CD8-positive, alpha-beta memory T cell (primary cell): Measurements from ENCODE around the gene SOX4. TPM values are rescaled to one million over a fixed set of nuclear protein-coding genes. Genes with fewer than 3 reads are reported as not detected.

Experiments used
- CTCF ChIA-PET: fragments of 350-600 bp; sonication (Branson Sonifier 250); formaldehyde crosslinking; loops from one replicate; lab custom pipeline; 2021; ENCODE audit warnings: antibody characterized with exemption; lab: Charles Lee
- POLR2A ChIA-PET: fragments of 350-600 bp; sonication (Branson Sonifier 250); formaldehyde crosslinking; loops from one replicate; lab custom pipeline; 2021; ENCODE audit warnings: antibody characterized with exemption; lab: Charles Lee
- DNase-seq, 5 donors: peaks; one replicate each; pipeline versions ENCODE4 v3.0.0 to v3.0.0-alpha.2; 2020 to 2022; ENCODE audit warnings: mixed read lengths in 1 of 5
- H3K27ac ChIP-seq: one replicate; pipeline ENCODE4 v1.7.0; 2013; ENCODE audit warnings: low read depth, mild to moderate bottlenecking, low read length, moderate library complexity
- H3K27me3 ChIP-seq: 2 replicates; pipeline ENCODE4 v1.7.0; 2013; ENCODE audit warnings: low read length, mild to moderate bottlenecking; ENCODE audit not compliant: insufficient read depth, poor library complexity, severe bottlenecking
- H3K36me3 ChIP-seq: 2 replicates; pipeline ENCODE4 v1.7.0; 2013; ENCODE audit warnings: mild to moderate bottlenecking, low read length, moderate library complexity; ENCODE audit not compliant: insufficient read depth
- H3K4me1 ChIP-seq: 2 replicates; pipeline ENCODE4 v1.7.0; 2013; ENCODE audit warnings: mild to moderate bottlenecking, low read length, moderate library complexity; ENCODE audit not compliant: insufficient read depth
- H3K4me3 ChIP-seq: 2 replicates; pipeline ENCODE4 v1.7.0; 2013; ENCODE audit warnings: mild to moderate bottlenecking, low read length
- H3K9me3 ChIP-seq: 2 replicates; pipeline ENCODE4 v1.7.0; 2013; ENCODE audit warnings: mild to moderate bottlenecking, low read length
- H3K27ac Mint-ChIP-seq, 8 donors: one replicate each; pipeline ENCODE4 v1.8.0; 2020 to 2021; ENCODE audit warnings: mixed read lengths in 8 of 8, mild to moderate bottlenecking in 6 of 8, inconsistent platforms in 3 of 8, moderate library complexity in 3 of 8
- H3K27me3 Mint-ChIP-seq, 2 donors: one replicate each; pipeline ENCODE4 v1.8.0; 2020 to 2021; ENCODE audit warnings: mixed read lengths in 2 of 2, mild to moderate bottlenecking in 1 of 2, moderate library complexity in 1 of 2
- H3K36me3 Mint-ChIP-seq, 3 donors: one replicate each; pipeline ENCODE4 v1.8.0; 2020 to 2021; ENCODE audit warnings: mixed read lengths in 3 of 3, inconsistent platforms in 1 of 3, mild to moderate bottlenecking in 1 of 3
- H3K4me1 Mint-ChIP-seq, 3 donors: one replicate each; pipeline ENCODE4 v1.8.0; 2020 to 2021; ENCODE audit warnings: mixed read lengths in 3 of 3, inconsistent platforms in 1 of 3, mild to moderate bottlenecking in 1 of 3
- H3K4me3 Mint-ChIP-seq, 7 donors: one replicate each; pipeline ENCODE4 v1.8.0; 2020 to 2021; ENCODE audit warnings: mixed read lengths in 7 of 7, mild to moderate bottlenecking in 6 of 7, moderate library complexity in 4 of 7, inconsistent platforms in 2 of 7
- H3K9me3 Mint-ChIP-seq, 5 donors: one replicate each; pipeline ENCODE4 v1.8.0; 2020 to 2022; ENCODE audit warnings: mixed read lengths in 5 of 5, mild to moderate bottlenecking in 3 of 5, moderate library complexity in 2 of 5, inconsistent platforms in 1 of 5
- polyA plus RNA-seq: library from polyadenylated mRNA; unstranded; fragments of 300-500 nt; fragmentation: Illumina TruSeq; gene quantifications from one replicate; pipeline ENCODE4 v1.2.3, GENCODE V29; 2021
- total RNA-seq, 2 experiments: library from RNA; stranded (reverse); gene quantifications; one replicate each; pipeline ENCODE4 v1.2.3, GENCODE V29; 2021

Gene SOX4
- total and polyA plus RNA-seq, 3 experiments from 2014 or later = 0.37 to 0.66 (median 0.60) TPM

- no peak overlapping the region for H3K27ac ChIP-seq
- no peaks in the 10 kb centered on the region for H3K9me3 ChIP-seq
- no peak for DNase-seq
- H3K4me3 Mint-ChIP-seq = no peak overlapping the region
- POLR2A ChIA-PET = no interaction called here
- H3K4me3 ChIP-seq = no peak overlapping the region
- H3K27ac Mint-ChIP-seq = no peak overlapping the region
- H3K27me3 ChIP-seq = peaks cover 40% of the 10 kb centered on the region
- CTCF ChIA-PET = interaction anchor here (1.2 to 3.0 kb wide), 3 partner anchors 10 to 1036 kb away, joined by 3 to 15 read pairs (median 7); no protein-coding TSS in a partner anchor
- H3K4me1 ChIP-seq = peaks cover 19% of the 10 kb centered on the region
- H3K27me3 Mint-ChIP-seq = peaks cover 22 to 56% of the 10 kb centered on the region in 2 donors
- peaks cover 18 to 23% (median 20%) of the 10 kb centered on the region in 3 donors for H3K4me1 Mint-ChIP-seq
- H3K36me3 Mint-ChIP-seq = peaks cover 0 to 2% (median 0%) of the 10 kb centered on the region in 3 donors
- H3K9me3 Mint-ChIP-seq = peaks cover 0 to 16% (median 2%) of the 10 kb centered on the region in 5 donors
- no peaks in the 10 kb centered on the region for H3K36me3 ChIP-seq
Measured at GRCh38 chr6:21599051-21599696, 5.6 kb downstream of the SOX4 start.

- H3K36me3 ChIP-seq = no peaks in the 10 kb centered on the region
- DNase-seq = no peak
- peaks cover 9% of the 10 kb centered on the region for H3K4me1 ChIP-seq
- no peak overlapping the region for H3K4me3 ChIP-seq
- peaks cover 8 to 9% (median 8%) of the 10 kb centered on the region in 3 donors for H3K4me1 Mint-ChIP-seq
- H3K36me3 Mint-ChIP-seq = no peaks in the 10 kb centered on the region
- ChIA-PET POLR2A (no interaction called here), CTCF (interaction anchor here (3.0 kb wide), 1 partner anchor 13 kb away, joined by 15 read pairs; no protein-coding TSS in a partner anchor)
- H3K27me3 ChIP-seq = peaks cover 31% of the 10 kb centered on the region
- H3K27me3 Mint-ChIP-seq = peaks cover 19 to 57% of the 10 kb centered on the region in 2 donors
- H3K4me3 Mint-ChIP-seq = no peak overlapping the region
- no peak overlapping the region for H3K27ac Mint-ChIP-seq
- peaks cover 0 to 8% (median 2%) of the 10 kb centered on the region in 5 donors for H3K9me3 Mint-ChIP-seq
- H3K27ac ChIP-seq = no peak overlapping the region
- no peaks in the 10 kb centered on the region for H3K9me3 ChIP-seq
Measured at GRCh38 chr6:21601339-21601923, 7.9 kb downstream of the SOX4 start.

GRCh38 chr6:21601932-21602390, 8.4 kb downstream of the SOX4 start:
- no peaks in the 10 kb centered on the region for H3K36me3 Mint-ChIP-seq
- H3K27me3 Mint-ChIP-seq = peaks cover 13 to 55% of the 10 kb centered on the region in 2 donors
- ChIA-PET POLR2A (no interaction called here), CTCF (interaction anchor here (3.0 kb wide), 1 partner anchor 13 kb away, joined by 15 read pairs; no protein-coding TSS in a partner anchor)
- no peaks in the 10 kb centered on the region for H3K36me3 ChIP-seq
- peaks cover 4% of the 10 kb centered on the region for H3K4me1 ChIP-seq
- H3K27me3 ChIP-seq = peaks cover 26% of the 10 kb centered on the region
- H3K9me3 ChIP-seq = no peaks in the 10 kb centered on the region
- no peak overlapping the region for H3K27ac Mint-ChIP-seq
- H3K4me3 ChIP-seq = no peak overlapping the region
- no peak overlapping the region for H3K27ac ChIP-seq
- peaks cover 3 to 4% (median 3%) of the 10 kb centered on the region in 3 donors for H3K4me1 Mint-ChIP-seq
- H3K9me3 Mint-ChIP-seq = peaks cover 0 to 3% (median 0%) of the 10 kb centered on the region in 5 donors
- H3K4me3 Mint-ChIP-seq = no peak overlapping the region
- DNase-seq = no peak

- Mint-ChIP-seq H3K4me3 (no peak overlapping the region), H3K27me3 (peaks cover 8 to 44% of the 10 kb centered on the region in 2 donors), H3K36me3 (no peaks in the 10 kb centered on the region), H3K27ac (no peak overlapping the region), H3K4me1 (no peaks in the 10 kb centered on the region), H3K9me3 (no peaks in the 10 kb centered on the region)
- H3K27me3 ChIP-seq = peaks cover 13% of the 10 kb centered on the region
- H3K9me3 ChIP-seq = no peaks in the 10 kb centered on the region
- H3K27ac ChIP-seq = no peak overlapping the region
- ChIA-PET CTCF (interaction anchor here (0.8 kb wide), 1 partner anchor 9 kb away, joined by 3 read pairs; the partner anchor contains the start of gene SOX4), POLR2A (no interaction called here)
- DNase-seq = no peak
- no peaks in the 10 kb centered on the region for H3K4me1 ChIP-seq
- no peak overlapping the region for H3K4me3 ChIP-seq
- H3K36me3 ChIP-seq = no peaks in the 10 kb centered on the region
Measured at GRCh38 chr6:21603082-21603952, 9.8 kb downstream of the SOX4 start.

- Histone ChIP-seq H3K4me1 (no peaks in the 10 kb centered on the region), H3K27ac (no peak overlapping the region), H3K27me3 (peaks cover 5% of the 10 kb centered on the region), H3K9me3 (no peaks in the 10 kb centered on the region), H3K4me3 (no peak overlapping the region), H3K36me3 (no peaks in the 10 kb centered on the region)
- H3K27ac Mint-ChIP-seq = no peak overlapping the region
- no peaks in the 10 kb centered on the region for H3K36me3 Mint-ChIP-seq
- H3K27me3 Mint-ChIP-seq = peaks cover 4 to 37% of the 10 kb centered on the region in 2 donors
- H3K4me3 Mint-ChIP-seq = no peak overlapping the region
- POLR2A ChIA-PET = no interaction called here
- DNase-seq = no peak
- CTCF ChIA-PET = interaction anchor here (0.8 kb wide), 1 partner anchor 10 kb away, joined by 3 read pairs; the partner anchor contains the start of gene SOX4
- H3K9me3 Mint-ChIP-seq = no peaks in the 10 kb centered on the region
- H3K4me1 Mint-ChIP-seq = no peaks in the 10 kb centered on the region
Measured at GRCh38 chr6:21604081-21604480, 10.5 kb downstream of the SOX4 start.

GRCh38 chr6:21605166-21605565, 11.6 kb downstream of the SOX4 start:
- H3K9me3 ChIP-seq = no peaks in the 10 kb centered on the region
- peaks cover 4 to 29% of the 10 kb centered on the region in 2 donors for H3K27me3 Mint-ChIP-seq
- no peaks in the 10 kb centered on the region for H3K36me3 ChIP-seq
- no peak overlapping the region for H3K4me3 ChIP-seq
- no peaks in the 10 kb centered on the region for H3K36me3 Mint-ChIP-seq
- H3K27ac Mint-ChIP-seq = no peak overlapping the region
- H3K4me3 Mint-ChIP-seq = no peak overlapping the region
- H3K27ac ChIP-seq = no peak overlapping the region
- no peak for DNase-seq
- ChIA-PET CTCF (interaction anchor here (1.4 kb wide), 1 partner anchor 17 kb away, joined by 5 read pairs; no protein-coding TSS in a partner anchor), POLR2A (no interaction called here)
- peaks cover 3% of the 10 kb centered on the region for H3K27me3 ChIP-seq
- no peaks in the 10 kb centered on the region for H3K4me1 ChIP-seq
- no peaks in the 10 kb centered on the region for H3K9me3 Mint-ChIP-seq
- no peaks in the 10 kb centered on the region for H3K4me1 Mint-ChIP-seq

- ChIA-PET CTCF (no interaction called here), POLR2A (no interaction called here)
- DNase-seq = no peak
- Mint-ChIP-seq H3K27ac (no peak overlapping the region), H3K36me3 (no peaks in the 10 kb centered on the region), H3K4me1 (no peaks in the 10 kb centered on the region), H3K4me3 (no peak overlapping the region), H3K9me3 (no peaks in the 10 kb centered on the region), H3K27me3 (peaks cover 11 to 24% of the 10 kb centered on the region in 2 donors)
- H3K9me3 ChIP-seq = no peaks in the 10 kb centered on the region
- H3K4me3 ChIP-seq = no peak overlapping the region
- no peaks in the 10 kb centered on the region for H3K27me3 ChIP-seq
- no peaks in the 10 kb centered on the region for H3K36me3 ChIP-seq
- no peaks in the 10 kb centered on the region for H3K4me1 ChIP-seq
- no peak overlapping the region for H3K27ac ChIP-seq
Measured at GRCh38 chr6:21608601-21609000, 15.1 kb downstream of the SOX4 start.
